ENCODE data around the gene METTL17. TPM values are rescaled to one million over a fixed set of nuclear protein-coding genes. Genes with fewer than 3 reads are reported as not detected.

The METTL17 gene
- total and polyA plus RNA-seq, 2 of the 13 experiments (the other 11 are each of a cell fraction or from before 2014, with no cell fraction given) = 122 to 199 TPM

DNA sequence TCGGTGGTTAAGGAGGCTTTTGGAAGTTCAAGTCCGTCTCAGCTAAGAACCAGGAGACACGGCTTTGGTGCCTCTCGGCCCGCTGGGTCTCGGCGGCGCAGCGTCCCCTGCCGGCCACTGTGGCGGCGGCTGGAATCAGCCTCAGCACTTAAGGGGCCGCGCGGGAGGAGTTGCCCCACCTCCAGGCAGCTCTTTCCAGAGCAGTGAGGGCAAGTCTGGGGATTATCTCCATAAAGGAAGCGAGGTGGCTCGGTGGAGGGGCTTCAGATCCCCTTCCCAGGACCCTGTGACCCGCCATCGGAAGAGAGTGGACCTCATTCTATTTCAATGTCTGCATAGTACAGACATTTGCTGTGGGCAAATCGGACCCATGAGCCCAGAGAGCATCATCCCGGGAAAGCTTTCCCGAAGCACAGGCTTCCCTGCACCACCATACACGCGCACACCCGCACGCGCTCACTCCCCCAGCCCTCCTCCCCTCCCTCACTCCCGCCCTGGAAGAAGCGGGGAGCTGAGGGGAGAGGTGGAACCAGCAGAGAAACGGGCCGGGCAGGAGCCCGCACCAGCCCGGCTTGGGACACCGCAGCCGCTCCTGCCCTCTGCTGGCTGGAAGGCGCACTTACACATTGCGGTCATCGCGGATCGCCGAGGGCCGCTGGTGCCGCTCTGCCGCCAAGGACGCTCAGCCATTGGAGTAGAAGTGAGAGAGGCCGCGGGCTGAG, 18.6 kb upstream of the METTL17 start (continued):
- TF ChIP-seq, protein P1, sequence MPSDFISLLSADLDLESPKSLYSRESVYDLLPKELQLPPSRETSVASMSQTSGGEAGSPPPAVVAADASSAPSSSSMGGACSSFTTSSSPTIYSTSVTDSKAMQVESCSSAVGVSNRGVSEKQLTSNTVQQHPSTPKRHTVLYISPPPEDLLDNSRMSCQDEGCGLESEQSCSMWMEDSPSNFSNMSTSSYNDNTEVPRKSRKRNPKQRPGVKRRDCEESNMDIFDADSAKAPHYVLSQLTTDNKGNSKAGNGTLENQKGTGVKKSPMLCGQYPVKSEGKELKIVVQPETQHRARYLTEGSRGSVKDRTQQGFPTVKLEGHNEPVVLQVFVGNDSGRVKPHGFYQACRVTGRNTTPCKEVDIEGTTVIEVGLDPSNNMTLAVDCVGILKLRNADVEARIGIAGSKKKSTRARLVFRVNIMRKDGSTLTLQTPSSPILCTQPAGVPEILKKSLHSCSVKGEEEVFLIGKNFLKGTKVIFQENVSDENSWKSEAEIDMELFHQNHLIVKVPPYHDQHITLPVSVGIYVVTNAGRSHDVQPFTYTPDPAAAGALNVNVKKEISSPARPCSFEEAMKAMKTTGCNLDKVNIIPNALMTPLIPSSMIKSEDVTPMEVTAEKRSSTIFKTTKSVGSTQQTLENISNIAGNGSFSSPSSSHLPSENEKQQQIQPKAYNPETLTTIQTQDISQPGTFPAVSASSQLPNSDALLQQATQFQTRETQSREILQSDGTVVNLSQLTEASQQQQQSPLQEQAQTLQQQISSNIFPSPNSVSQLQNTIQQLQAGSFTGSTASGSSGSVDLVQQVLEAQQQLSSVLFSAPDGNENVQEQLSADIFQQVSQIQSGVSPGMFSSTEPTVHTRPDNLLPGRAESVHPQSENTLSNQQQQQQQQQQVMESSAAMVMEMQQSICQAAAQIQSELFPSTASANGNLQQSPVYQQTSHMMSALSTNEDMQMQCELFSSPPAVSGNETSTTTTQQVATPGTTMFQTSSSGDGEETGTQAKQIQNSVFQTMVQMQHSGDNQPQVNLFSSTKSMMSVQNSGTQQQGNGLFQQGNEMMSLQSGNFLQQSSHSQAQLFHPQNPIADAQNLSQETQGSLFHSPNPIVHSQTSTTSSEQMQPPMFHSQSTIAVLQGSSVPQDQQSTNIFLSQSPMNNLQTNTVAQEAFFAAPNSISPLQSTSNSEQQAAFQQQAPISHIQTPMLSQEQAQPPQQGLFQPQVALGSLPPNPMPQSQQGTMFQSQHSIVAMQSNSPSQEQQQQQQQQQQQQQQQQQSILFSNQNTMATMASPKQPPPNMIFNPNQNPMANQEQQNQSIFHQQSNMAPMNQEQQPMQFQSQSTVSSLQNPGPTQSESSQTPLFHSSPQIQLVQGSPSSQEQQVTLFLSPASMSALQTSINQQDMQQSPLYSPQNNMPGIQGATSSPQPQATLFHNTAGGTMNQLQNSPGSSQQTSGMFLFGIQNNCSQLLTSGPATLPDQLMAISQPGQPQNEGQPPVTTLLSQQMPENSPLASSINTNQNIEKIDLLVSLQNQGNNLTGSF (CRISPR knock-in tag; IDR thresholded peaks at IDR 0.05) = no peak
- TF ChIP-seq ZNF747 (CRISPR knock-in tag; IDR thresholded peaks at IDR 0.05; ENCODE audit: borderline replicate concordance) = no peak
- TF ChIP-seq SMAD1 (CRISPR knock-in tag; IDR thresholded peaks at IDR 0.05; ENCODE audit: borderline replicate concordance, low read depth) = no peak
- TF ChIP-seq, protein P2, sequence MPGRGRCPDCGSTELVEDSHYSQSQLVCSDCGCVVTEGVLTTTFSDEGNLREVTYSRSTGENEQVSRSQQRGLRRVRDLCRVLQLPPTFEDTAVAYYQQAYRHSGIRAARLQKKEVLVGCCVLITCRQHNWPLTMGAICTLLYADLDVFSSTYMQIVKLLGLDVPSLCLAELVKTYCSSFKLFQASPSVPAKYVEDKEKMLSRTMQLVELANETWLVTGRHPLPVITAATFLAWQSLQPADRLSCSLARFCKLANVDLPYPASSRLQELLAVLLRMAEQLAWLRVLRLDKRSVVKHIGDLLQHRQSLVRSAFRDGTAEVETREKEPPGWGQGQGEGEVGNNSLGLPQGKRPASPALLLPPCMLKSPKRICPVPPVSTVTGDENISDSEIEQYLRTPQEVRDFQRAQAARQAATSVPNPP (CRISPR knock-in tag; IDR thresholded peaks at IDR 0.05) = no peak
- no peak for TF ChIP-seq SRF (IDR thresholded peaks at IDR 0.05; ENCODE audit: low read depth, low read length)
- TF ChIP-seq, protein P3, sequence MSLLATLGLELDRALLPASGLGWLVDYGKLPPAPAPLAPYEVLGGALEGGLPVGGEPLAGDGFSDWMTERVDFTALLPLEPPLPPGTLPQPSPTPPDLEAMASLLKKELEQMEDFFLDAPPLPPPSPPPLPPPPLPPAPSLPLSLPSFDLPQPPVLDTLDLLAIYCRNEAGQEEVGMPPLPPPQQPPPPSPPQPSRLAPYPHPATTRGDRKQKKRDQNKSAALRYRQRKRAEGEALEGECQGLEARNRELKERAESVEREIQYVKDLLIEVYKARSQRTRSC (CRISPR knock-in tag; IDR thresholded peaks at IDR 0.05; ENCODE audit: low read depth) = no peak
- TF ChIP-seq ISX (CRISPR knock-in tag; conservative IDR thresholded peaks at IDR 0.05) = no peak
- no peak for TF ChIP-seq SAFB2 (CRISPR knock-in tag; IDR thresholded peaks at IDR 0.05; ENCODE audit: borderline replicate concordance, low read depth)
- TF ChIP-seq KLF12 (CRISPR knock-in tag; IDR thresholded peaks at IDR 0.05; ENCODE audit: borderline replicate concordance) = 0 out of 2 replicates have a peak, but pooled peaks have one; percentile 52
- TF ChIP-seq, protein P4, sequence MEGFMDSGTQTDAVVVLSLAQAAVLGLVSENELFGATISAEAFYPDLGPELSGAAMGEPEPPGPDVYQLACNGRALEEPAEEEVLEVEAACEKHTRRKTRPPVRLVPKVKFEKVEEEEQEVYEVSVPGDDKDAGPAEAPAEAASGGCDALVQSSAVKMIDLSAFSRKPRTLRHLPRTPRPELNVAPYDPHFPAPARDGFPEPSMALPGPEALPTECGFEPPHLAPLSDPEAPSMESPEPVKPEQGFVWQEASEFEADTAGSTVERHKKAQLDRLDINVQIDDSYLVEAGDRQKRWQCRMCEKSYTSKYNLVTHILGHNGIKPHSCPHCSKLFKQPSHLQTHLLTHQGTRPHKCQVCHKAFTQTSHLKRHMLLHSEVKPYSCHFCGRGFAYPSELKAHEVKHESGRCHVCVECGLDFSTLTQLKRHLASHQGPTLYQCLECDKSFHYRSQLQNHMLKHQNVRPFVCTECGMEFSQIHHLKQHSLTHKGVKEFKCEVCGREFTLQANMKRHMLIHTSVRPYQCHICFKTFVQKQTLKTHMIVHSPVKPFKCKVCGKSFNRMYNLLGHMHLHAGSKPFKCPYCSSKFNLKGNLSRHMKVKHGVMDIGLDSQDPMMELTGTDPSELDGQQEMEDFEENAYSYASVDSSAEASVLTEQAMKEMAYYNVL (CRISPR knock-in tag; IDR thresholded peaks at IDR 0.05; ENCODE audit: borderline replicate concordance) = peak; percentile 50; the same call in 1 of the 2 replicates
- no peak for TF ChIP-seq CENPT (CRISPR knock-in tag; IDR thresholded peaks at IDR 0.05; ENCODE audit: low read depth)
- no peak for TF ChIP-seq ZNF446 (CRISPR knock-in tag; IDR thresholded peaks at IDR 0.05)
- no peak for TF ChIP-seq MATR3 (CRISPR knock-in tag; IDR thresholded peaks at IDR 0.05)
- TF ChIP-seq, protein P5, sequence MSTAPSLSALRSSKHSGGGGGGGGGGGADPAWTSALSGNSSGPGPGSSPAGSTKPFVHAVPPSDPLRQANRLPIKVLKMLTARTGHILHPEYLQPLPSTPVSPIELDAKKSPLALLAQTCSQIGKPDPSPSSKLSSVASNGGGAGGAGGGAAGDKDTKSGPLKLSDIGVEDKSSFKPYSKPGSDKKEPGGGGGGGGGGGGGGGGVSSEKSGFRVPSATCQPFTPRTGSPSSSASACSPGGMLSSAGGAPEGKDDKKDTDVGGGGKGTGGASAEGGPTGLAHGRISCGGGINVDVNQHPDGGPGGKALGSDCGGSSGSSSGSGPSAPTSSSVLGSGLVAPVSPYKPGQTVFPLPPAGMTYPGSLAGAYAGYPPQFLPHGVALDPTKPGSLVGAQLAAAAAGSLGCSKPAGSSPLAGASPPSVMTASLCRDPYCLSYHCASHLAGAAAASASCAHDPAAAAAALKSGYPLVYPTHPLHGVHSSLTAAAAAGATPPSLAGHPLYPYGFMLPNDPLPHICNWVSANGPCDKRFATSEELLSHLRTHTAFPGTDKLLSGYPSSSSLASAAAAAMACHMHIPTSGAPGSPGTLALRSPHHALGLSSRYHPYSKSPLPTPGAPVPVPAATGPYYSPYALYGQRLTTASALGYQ (CRISPR knock-in tag; IDR thresholded peaks at IDR 0.05) = 0 out of 2 replicates have a peak, but pooled peaks have one; percentile 53
- TF ChIP-seq SP4 (CRISPR knock-in tag; IDR thresholded peaks at IDR 0.05) = peak; percentile 69; the same call in 1 of the 2 replicates
- peak; percentile 16; the same call in 1 of the 2 replicates for TF ChIP-seq ZNF350 (CRISPR knock-in tag; IDR thresholded peaks at IDR 0.05; ENCODE audit: borderline replicate concordance, low read depth)
- TF ChIP-seq ZNF496 (CRISPR knock-in tag; IDR thresholded peaks at IDR 0.05; ENCODE audit: insufficient replicate concordance) = no peak

Measured in HepG2 (cell line).